Measurements from ENCODE around the gene SNX9. TPM values are rescaled to one million over a fixed set of nuclear protein-coding genes. Genes with fewer than 3 reads are reported as not detected.

SNX9 gene
- total and polyA plus RNA-seq, 2 donors (not counting 1 experiment from before 2014, with no cell fraction given) = 56.8 to 117 TPM

DNA sequence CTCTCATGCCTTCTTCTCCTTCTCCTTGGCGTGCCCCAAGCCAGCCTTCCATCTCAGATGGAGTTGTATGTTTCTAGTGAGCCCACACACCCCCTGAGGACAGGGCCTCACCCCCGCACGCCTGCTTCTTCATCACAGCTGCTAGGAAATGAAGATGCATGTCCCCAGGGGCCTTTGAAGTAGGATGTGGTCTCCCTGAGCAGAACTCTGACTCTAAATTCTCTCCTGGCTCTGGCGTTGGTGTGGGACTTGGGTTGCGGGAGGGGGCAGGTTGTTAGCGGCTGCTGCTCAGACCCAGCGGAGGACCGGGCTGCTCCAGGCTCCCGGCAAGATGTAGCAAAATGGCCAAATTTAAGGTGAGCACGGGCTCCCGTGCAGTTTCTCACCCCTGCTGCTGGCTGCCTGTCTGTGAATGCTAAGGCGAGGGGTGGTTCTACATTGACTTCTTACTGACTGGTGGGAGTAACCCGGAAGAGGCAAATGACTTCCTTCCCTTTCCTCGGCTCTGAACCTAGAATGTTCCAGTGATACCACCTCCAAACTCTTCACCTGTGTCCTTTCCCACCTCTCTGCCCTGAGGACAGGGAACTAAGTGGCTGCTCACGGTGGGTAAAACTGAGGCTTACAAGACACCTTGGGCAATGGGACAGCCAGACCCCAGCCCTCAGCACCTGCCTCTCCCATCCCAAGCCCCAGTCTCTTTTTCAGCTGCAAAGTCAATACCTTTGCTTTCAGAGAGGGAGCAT is 167.4 kb downstream of the SNX9 start:
- H3K79me2 ChIP-seq (ENCODE audit: control insufficient read depth, insufficient read depth, low read length) = peaks cover 93% of the 10 kb centered on the region
- H2AFZ ChIP-seq (ENCODE audit: low read length) = no peak overlapping the region
- TF ChIP-seq EZH2 (IDR thresholded peaks at IDR 0.05; ENCODE audit: low read length, missing control alignments) = no peak
- TF ChIP-seq, protein P1, sequence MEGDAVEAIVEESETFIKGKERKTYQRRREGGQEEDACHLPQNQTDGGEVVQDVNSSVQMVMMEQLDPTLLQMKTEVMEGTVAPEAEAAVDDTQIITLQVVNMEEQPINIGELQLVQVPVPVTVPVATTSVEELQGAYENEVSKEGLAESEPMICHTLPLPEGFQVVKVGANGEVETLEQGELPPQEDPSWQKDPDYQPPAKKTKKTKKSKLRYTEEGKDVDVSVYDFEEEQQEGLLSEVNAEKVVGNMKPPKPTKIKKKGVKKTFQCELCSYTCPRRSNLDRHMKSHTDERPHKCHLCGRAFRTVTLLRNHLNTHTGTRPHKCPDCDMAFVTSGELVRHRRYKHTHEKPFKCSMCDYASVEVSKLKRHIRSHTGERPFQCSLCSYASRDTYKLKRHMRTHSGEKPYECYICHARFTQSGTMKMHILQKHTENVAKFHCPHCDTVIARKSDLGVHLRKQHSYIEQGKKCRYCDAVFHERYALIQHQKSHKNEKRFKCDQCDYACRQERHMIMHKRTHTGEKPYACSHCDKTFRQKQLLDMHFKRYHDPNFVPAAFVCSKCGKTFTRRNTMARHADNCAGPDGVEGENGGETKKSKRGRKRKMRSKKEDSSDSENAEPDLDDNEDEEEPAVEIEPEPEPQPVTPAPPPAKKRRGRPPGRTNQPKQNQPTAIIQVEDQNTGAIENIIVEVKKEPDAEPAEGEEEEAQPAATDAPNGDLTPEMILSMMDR (conservative IDR thresholded peaks at IDR 0.05 in 1 of 2, IDR thresholded peaks at IDR 0.05 in 1 of 2; ENCODE audit: low read depth in 1 of 2, low read length in 2 of 2) = no peak
- peak overlapping the region; percentile 15 for H3K4me2 ChIP-seq (ENCODE audit: extremely low read depth, insufficient read depth, low read length)
- H3K9ac ChIP-seq (ENCODE audit: insufficient read depth, low read length) = no peak overlapping the region
- H3K9me3 ChIP-seq (ENCODE audit: control insufficient read depth, insufficient read depth, low read depth, low read length) = no peaks in the 10 kb centered on the region
- H3K4me3 ChIP-seq (replicated peaks in 1 of 4; ENCODE audit: control extremely low read depth in 1 of 4, insufficient read depth in 1 of 4, low read depth in 3 of 4, low read length in 4 of 4) = no peak overlapping the region
- H3K4me1 ChIP-seq (ENCODE audit: control insufficient read depth, extremely low read depth, insufficient read depth, low read length) = peaks cover 18% of the 10 kb centered on the region
- H4K20me1 ChIP-seq (ENCODE audit: control insufficient read depth, extremely low read depth, insufficient read depth, low read length) = no peaks in the 10 kb centered on the region
- DNase-seq (ENCODE audit: low read depth in 2 of 2) = peak in 1 of 2 donors; percentile 33
- H3K27me3 ChIP-seq (ENCODE audit: control insufficient read depth, insufficient read depth, low read length) = no peaks in the 10 kb centered on the region
- peaks cover 2% of the 10 kb centered on the region for H3K36me3 ChIP-seq (ENCODE audit: control insufficient read depth, insufficient read depth, low read length)
- H3K27ac ChIP-seq (ENCODE audit: insufficient read depth, low read length) = no peak overlapping the region

DNA sequence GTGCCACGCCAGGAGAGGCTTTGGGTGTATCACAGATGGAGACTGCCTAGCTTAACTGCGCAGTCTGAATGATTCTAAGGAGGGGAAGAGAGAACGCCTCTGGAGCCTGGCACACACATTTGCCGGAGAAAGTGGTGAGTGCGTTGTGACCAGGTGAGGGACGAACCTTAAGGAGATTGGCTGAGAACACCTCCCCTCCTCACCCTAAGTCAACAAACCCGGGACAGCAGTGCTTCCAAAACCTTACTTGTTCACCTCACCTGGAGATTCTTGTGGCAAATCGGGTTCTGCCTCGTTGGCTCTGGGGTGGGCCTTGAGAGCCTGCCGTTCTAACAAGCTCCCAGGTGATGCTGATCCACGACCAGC is 168.0 kb downstream of the SNX9 start:
- H4K20me1 ChIP-seq (ENCODE audit: control insufficient read depth, extremely low read depth, insufficient read depth, low read length) = no peaks in the 10 kb centered on the region
- no peak for TF ChIP-seq EZH2 (IDR thresholded peaks at IDR 0.05; ENCODE audit: low read length, missing control alignments)
- TF ChIP-seq, protein P1 (conservative IDR thresholded peaks at IDR 0.05 in 1 of 2, IDR thresholded peaks at IDR 0.05 in 1 of 2; ENCODE audit: low read depth in 1 of 2, low read length in 2 of 2) = no peak
- H3K9me3 ChIP-seq (ENCODE audit: control insufficient read depth, insufficient read depth, low read depth, low read length) = no peaks in the 10 kb centered on the region
- peaks cover 2% of the 10 kb centered on the region for H3K36me3 ChIP-seq (ENCODE audit: control insufficient read depth, insufficient read depth, low read length)
- no peaks in the 10 kb centered on the region for H3K27me3 ChIP-seq (ENCODE audit: control insufficient read depth, insufficient read depth, low read length)
- no peak overlapping the region for H3K4me3 ChIP-seq (replicated peaks in 1 of 4; ENCODE audit: control extremely low read depth in 1 of 4, insufficient read depth in 1 of 4, low read depth in 3 of 4, low read length in 4 of 4)
- H3K4me2 ChIP-seq (ENCODE audit: extremely low read depth, insufficient read depth, low read length) = no peak overlapping the region
- H3K79me2 ChIP-seq (ENCODE audit: control insufficient read depth, insufficient read depth, low read length) = peaks cover 93% of the 10 kb centered on the region
- H3K27ac ChIP-seq (ENCODE audit: insufficient read depth, low read length) = no peak overlapping the region
- DNase-seq (ENCODE audit: low read depth in 2 of 2) = no peak
- H3K4me1 ChIP-seq (ENCODE audit: control insufficient read depth, extremely low read depth, insufficient read depth, low read length) = peaks cover 16% of the 10 kb centered on the region
- no peak overlapping the region for H3K9ac ChIP-seq (ENCODE audit: insufficient read depth, low read length)
- no peak overlapping the region for H2AFZ ChIP-seq (ENCODE audit: low read length)

DNA sequence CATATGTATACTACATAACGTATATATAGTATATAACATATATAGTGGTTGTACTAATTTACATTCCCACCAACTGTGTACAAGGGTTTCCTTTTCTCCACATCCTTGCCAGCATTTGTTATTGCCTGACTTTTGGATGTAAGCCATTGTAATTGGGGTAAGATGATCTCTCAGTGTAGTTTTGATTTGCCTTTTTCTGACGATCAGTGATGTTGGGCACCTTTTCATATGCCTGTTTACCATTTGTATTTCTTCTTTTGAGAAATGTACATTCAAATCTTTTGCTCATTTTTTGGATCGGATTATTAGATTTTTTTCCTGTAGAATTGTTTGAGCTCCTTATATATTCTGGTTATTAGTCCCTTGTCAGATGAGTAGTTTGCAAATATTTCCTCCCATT is 170.0 kb downstream of the SNX9 start:
- H4K20me1 ChIP-seq (ENCODE audit: control insufficient read depth, extremely low read depth, insufficient read depth, low read length) = no peaks in the 10 kb centered on the region
- peak in 1 of 2 donors; percentile 32 for DNase-seq (ENCODE audit: low read depth in 2 of 2)
- H3K36me3 ChIP-seq (ENCODE audit: control insufficient read depth, insufficient read depth, low read length) = peaks cover 2% of the 10 kb centered on the region
- H3K27ac ChIP-seq (ENCODE audit: insufficient read depth, low read length) = no peak overlapping the region
- H3K27me3 ChIP-seq (ENCODE audit: control insufficient read depth, insufficient read depth, low read length) = no peaks in the 10 kb centered on the region
- H3K4me2 ChIP-seq (ENCODE audit: extremely low read depth, insufficient read depth, low read length) = no peak overlapping the region
- no peak overlapping the region for H2AFZ ChIP-seq (ENCODE audit: low read length)
- no peak overlapping the region for H3K4me3 ChIP-seq (replicated peaks in 1 of 4; ENCODE audit: control extremely low read depth in 1 of 4, insufficient read depth in 1 of 4, low read depth in 3 of 4, low read length in 4 of 4)
- TF ChIP-seq, protein P1 (conservative IDR thresholded peaks at IDR 0.05 in 1 of 2, IDR thresholded peaks at IDR 0.05 in 1 of 2; ENCODE audit: low read depth in 1 of 2, low read length in 2 of 2) = no peak
- TF ChIP-seq EZH2 (IDR thresholded peaks at IDR 0.05; ENCODE audit: low read length, missing control alignments) = no peak
- no peaks in the 10 kb centered on the region for H3K9me3 ChIP-seq (ENCODE audit: control insufficient read depth, insufficient read depth, low read depth, low read length)
- peaks cover 16% of the 10 kb centered on the region for H3K4me1 ChIP-seq (ENCODE audit: control insufficient read depth, extremely low read depth, insufficient read depth, low read length)
- no peak overlapping the region for H3K9ac ChIP-seq (ENCODE audit: insufficient read depth, low read length)
- peaks cover 93% of the 10 kb centered on the region for H3K79me2 ChIP-seq (ENCODE audit: control insufficient read depth, insufficient read depth, low read length)

Data from fibroblast of lung (primary cell).